Eye (tissue), 1 donor: Measurements from ENCODE around the gene PDLIM4.
A peak's percentile ranks its signal among the peaks of the same experiment; 100 is the strongest.

Experiments used
- DNase-seq: peaks from one replicate; pipeline ENCODE4 v3.0.0-alpha.2; 2015

Gene PDLIM4

GRCh38 chr5:132257131-132258101 is at the start of gene PDLIM4:
Gene PDLIM4 (plus strand): TSS chr5:132257696. CDS start chr5:132257735, 39 bp downstream.
- peak; percentile 84 for DNase-seq

GRCh38 chr5:132207778-132208177 is 49.7 kb upstream of the PDLIM4 start:
- peak; percentile 36 for DNase-seq

GRCh38 chr5:132209131-132209530 is 48.4 kb upstream of the PDLIM4 start:
- no peak for DNase-seq

- DNase-seq = no peak
Observed at GRCh38 chr5:132209901-132210545, 47.5 kb upstream of the PDLIM4 start.

GRCh38 chr5:132210944-132211343 is 46.6 kb upstream of the PDLIM4 start:
- no peak for DNase-seq

GRCh38 chr5:132211787-132212186 is 45.7 kb upstream of the PDLIM4 start:
- DNase-seq = no peak

GRCh38 chr5:132213666-132214065 is 43.8 kb upstream of the PDLIM4 start:
- no peak for DNase-seq

- no peak for DNase-seq
Observed at GRCh38 chr5:132214491-132214890, 43.0 kb upstream of the PDLIM4 start.

GRCh38 chr5:132215329-132215728 is 42.2 kb upstream of the PDLIM4 start:
- DNase-seq = peak; percentile 67

- DNase-seq = no peak
Observed at GRCh38 chr5:132218321-132218720, 39.2 kb upstream of the PDLIM4 start.

GRCh38 chr5:132219289-132219970 is 38.1 kb upstream of the PDLIM4 start:
- DNase-seq = no peak

GRCh38 chr5:132219981-132220380 is 37.5 kb upstream of the PDLIM4 start:
- no peak for DNase-seq

GRCh38 chr5:132220491-132220890 is 37.0 kb upstream of the PDLIM4 start:
- DNase-seq = peak; percentile 42

- peak; percentile 71 for DNase-seq
Observed at GRCh38 chr5:132221781-132222648, 35.5 kb upstream of the PDLIM4 start.

GRCh38 chr5:132222649-132223038 is 34.9 kb upstream of the PDLIM4 start:
- no peak for DNase-seq

GRCh38 chr5:132223861-132224260 is 33.6 kb upstream of the PDLIM4 start:
- DNase-seq = no peak

GRCh38 chr5:132224716-132225115 is 32.8 kb upstream of the PDLIM4 start:
- DNase-seq = no peak

GRCh38 chr5:132225165-132226032 is 32.1 kb upstream of the PDLIM4 start:
- DNase-seq = peak; percentile 71

GRCh38 chr5:132226516-132227234 is 30.8 kb upstream of the PDLIM4 start:
- DNase-seq = no peak

- no peak for DNase-seq
Observed at GRCh38 chr5:132227235-132227484, 30.3 kb upstream of the PDLIM4 start.
